NCI-H524 treated with DMSO at 0.1 percent for 48 hours (cell line): ENCODE results near the gene NEO1.

Experiments used
- DNase-seq: peaks from one replicate; lab custom pipeline; 2025; lab: John Stamatoyannopoulos, UW

The NEO1 gene

DNA sequence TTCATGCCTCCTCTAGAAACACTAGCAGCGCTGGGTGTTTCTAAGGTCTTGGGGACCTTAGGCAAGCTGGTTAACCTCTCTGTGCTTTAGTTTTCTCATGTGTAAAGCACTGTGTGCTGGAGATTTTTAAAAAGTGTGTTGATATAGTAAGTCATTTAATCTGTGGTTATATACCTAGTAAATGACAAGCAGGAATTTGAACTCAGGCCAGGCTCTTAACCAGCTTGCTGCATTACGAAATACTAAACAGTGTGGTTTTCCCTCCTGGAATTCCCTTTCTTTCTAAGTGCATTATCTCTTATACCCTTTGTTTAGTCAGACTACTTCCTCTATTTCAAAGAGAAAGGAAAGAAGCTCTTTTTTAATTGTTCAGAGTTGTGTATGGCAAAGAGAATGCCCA lies 26.5 kb downstream of the NEO1 start:
- DNase-seq: no peak

DNA sequence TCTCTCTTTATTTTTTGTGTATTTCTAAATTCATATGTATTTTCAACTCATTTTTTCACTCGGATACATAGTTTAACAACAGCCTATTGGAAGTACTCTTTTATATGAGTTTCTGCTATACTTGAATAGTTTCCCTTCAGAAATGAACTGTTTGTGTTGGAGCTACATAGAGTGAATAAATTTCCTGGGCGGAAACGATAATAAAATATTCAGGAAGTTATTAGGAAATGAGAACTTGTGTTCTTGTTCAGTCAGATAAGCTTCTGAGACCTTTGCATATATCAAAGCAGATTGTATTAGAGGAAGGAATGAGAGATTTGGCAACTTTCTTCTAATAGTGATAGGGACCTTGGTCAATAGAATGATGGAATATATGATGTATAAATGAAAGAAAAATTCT lies 27.3 kb downstream of the NEO1 start:
- no peak for DNase-seq

DNA sequence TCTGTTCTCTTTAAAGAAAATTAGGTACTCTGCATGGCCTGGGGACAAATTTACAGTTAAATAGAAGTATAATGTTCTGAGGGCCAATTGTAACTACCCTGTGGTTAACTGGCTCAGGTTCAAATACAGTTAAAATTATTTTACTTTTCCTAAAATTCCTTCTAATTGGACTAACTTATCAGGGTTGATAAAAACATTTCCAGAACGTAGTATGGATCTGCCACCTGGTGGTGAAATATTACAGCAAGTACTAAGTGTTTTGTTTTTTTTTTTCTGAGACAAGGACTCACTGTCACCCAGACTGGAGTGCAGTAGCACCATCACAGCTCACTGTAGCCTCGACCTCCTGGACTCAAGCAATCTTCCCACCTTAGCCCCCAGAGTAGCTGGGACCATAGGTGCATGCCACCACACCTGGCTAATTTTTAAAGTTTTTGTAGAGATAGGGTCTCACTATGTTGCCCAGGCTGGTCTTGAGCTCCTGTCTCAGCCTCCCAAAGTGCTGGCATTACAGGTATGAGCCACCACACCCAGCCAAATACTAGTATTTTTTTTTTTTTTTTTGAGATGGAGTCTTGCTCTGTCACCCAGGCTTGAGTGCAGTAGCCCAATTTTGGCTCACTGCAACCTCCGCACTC lies 29.2 kb downstream of the NEO1 start:
- DNase-seq: no peak

GRCh38 chr15:73082812-73083211 lies 30.5 kb downstream of the NEO1 start:
- no peak for DNase-seq

DNA sequence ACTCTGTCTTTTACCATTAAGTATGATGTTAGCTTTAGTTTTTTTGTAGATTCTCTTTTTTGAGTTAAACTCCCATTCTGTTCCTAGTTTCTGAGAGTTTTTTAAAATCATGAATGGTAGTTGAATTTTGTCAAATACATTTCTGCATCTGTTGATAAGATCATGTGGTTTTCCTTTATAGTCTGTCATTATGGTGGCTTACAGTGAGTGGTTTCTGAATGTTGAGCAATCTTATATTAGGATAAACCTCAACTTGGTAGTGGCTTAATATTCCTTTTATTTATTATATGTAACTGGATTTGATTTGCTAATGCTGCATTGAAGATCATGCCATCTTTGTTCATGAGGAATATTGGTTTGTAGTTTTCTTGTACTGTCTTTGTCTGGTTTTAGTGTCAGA lies 34.8 kb downstream of the NEO1 start:
- DNase-seq: no peak

GRCh38 chr15:73105064-73105463 lies 52.8 kb downstream of the NEO1 start:
- DNase-seq: no peak

DNA sequence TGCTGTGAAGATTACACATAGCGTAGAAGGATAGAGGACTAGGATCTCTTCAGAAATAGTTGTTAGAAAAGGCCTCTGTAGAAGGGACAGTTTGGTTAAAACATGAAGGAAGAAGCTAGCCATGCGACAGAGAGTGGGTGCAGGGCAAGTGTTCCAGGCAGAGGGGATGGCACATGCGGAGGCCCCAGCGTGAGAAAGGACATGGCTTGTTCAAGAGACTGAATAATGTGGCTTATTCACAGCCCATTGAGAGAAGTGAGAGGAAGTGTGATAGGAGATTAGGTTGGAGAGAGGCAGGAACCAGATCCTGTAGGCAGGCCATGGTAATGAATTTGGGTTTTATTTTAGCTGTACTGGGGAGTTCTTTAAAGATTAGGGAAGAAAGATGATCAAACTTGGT lies 56.4 kb downstream of the NEO1 start:
- DNase-seq: no peak

DNA sequence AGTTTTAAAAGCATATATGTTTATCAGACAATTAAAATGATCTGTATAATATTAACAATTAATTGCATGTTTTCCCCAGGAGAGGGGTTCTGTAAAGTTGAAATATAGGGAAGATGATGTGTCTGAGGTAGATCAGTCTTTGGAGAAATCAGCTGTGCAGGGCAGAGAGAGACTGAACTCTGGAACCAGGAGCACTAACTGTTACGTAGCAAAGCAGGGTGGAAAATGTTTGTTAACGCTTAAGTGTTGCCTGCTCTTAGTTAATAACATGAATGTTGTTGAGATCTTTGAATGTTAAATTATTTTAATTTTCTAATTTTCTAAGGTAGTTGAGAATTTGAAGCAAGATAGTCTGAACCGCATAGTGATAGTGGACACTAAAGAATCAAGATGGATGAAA lies 57.5 kb downstream of the NEO1 start:
- DNase-seq: no peak

DNA sequence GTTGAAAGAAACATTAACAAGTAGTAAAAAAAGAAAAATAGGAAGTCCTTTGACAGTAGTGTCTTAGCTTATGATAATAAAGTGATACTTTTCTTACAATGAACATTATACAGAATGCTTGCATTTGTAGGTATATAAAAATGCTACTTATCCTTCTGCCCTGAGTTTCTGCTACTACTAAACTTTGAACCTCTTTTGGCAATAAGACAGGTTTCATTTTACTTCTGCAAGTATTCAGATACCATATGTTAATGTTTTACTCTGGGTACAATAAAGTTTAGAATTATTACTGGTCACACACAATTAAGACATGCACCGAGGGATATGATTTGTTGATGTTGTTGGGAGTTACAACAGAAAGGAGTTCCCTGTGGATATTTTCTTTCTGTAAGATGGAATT lies 57.9 kb downstream of the NEO1 start:
- no peak for DNase-seq

DNA sequence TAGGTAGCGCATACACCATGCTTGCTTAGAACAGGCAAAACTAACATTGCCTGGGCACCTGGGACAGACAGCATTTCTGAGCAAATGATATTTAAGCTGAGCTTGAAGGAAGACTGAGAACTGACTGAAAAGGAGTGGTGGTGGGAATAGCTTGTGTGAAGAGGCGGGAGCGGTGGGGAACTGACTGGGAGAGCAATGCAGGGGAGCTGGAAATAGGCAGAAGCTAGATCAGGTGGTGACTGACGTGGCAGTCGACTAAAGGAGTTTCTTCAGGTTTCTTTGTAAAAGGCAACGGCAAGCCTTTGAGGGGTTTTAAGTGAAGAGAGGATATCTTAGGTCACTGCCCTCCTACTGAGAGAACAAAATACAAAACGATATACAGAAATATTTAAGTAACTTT lies 61.8 kb downstream of the NEO1 start:
- DNase-seq: no peak

GRCh38 chr15:73116164-73116563 lies 63.9 kb downstream of the NEO1 start:
- DNase-seq: no peak

DNA sequence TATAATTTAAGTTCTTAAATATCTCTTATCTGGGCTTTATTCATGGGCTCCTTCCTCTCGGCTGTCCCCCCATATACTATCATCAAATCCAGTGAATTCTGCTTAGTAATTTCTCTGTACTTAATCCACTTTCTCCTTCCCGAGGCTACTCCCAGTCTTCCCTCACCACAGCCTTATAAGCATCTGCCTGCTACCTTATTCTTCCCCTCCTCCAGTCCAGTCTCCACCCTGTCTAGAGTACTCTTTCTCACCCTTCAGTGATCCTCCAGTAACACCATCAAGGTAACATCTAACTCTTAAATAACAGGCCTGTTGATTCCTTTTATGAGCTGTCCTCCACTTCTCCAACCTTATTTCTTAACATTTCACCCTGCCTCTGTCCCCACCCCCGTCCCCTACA lies 65.8 kb downstream of the NEO1 start:
- DNase-seq: no peak

DNA sequence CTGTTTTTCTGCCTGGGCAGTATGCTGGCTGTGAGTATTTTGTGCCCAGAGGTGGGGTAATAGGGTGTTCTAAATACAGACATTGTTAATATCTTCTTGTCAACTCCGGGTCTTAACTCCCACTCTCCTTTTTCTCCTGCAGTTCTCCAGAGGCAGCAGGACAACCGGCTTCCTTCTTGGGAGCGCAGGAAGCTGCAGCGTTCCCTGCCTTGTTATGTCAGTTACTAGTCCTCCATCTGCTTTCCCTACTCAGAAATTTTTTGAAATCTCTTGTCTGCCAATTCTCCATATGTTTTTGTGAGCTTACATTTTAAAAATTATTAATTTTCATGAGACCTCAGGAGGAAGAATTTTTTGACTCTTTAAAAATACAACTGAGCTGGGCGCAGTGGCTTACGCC lies 67.2 kb downstream of the NEO1 start:
- DNase-seq: no peak

DNA sequence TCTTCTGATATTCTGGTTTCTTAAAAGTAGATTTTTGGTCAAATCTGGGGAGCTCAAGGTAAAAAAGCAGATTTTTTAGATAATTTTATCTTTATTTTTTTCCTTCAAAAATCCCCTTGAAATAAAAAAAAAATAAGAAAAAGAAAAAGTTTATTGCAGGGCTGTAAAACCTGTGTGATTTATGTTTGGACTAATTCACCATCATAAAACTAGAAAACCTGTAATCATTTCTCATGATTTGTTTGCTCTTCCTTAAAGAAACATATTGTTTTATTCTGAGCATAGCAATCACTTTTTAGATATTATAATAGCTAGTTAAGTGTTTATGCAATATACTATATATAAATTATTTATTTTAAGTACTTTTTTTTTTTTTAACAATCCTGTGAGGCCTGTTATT lies 68.0 kb downstream of the NEO1 start:
- DNase-seq: no peak

DNA sequence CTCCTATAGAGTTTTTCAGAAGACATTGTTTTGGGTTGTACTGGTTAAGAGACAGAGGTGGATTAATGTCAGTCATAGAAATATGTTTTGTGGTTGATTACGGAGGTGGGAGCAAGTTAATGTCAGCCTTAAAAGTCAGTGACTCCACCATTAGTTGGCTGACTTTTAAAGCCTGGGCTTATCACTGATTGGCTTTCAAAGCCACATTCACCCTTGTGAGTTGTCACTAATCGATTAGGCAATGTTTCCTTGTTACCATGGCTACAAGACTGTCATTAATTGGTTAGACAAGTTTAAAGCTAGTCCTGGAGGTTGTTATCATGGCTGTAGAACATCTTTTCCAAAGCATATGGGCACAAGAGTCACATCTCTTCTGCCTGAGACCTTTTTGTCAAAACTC lies 73.0 kb downstream of the NEO1 start:
- no peak for DNase-seq

DNA sequence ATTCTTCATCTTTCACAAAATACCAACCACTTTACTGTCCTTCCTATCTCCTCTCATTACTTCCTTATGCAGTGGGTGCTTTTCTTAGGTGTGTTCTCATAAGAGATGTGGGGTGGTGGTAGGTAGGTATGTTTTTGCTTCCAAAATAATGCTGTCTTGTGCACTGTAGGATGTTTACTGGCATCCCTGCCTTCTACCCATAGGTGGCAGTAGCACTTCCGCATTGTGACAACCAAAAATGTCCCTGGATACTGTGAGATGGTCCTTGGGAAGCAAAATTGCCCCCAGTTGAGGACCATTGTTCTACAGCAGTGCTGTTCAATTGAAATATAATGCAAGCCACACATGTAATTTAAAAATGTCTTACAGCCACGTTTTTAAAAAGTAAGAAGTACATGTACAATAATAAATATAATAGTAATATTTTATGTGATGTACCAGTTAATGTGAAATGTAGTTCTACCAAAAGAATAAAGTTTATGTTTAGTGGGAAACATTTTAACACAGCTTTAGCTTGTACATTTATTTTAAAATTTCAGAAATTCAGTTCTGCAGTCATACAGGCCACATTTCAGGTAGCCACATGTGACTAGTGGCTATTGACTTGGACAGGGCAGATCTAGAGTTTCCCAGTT lies 75.2 kb downstream of the NEO1 start:
- no peak for DNase-seq

GRCh38 chr15:73130830-73131229 lies 78.6 kb downstream of the NEO1 start:
- DNase-seq: no peak

DNA sequence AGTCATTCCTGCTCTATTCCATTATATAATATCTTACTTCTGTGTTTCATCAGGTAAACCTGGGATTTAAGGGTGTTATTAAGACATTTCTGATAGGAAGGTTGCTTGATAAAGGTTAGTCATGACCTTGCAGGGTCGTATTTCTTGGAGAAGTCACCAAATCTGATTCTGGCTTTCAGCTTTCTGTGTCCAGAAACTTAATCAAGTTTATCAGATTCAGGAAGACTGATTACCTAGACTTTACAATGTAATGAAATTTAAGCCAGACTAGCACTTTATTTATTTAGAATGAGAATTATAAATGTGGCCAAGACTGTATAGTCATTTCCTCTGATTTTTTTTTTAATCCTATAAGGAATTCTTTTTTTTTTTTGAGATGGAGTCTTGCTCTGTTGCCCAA lies 81.9 kb downstream of the NEO1 start:
- no peak for DNase-seq

GRCh38 chr15:73139041-73139743 lies 86.9 kb downstream of the NEO1 start:
- no peak for DNase-seq

DNA sequence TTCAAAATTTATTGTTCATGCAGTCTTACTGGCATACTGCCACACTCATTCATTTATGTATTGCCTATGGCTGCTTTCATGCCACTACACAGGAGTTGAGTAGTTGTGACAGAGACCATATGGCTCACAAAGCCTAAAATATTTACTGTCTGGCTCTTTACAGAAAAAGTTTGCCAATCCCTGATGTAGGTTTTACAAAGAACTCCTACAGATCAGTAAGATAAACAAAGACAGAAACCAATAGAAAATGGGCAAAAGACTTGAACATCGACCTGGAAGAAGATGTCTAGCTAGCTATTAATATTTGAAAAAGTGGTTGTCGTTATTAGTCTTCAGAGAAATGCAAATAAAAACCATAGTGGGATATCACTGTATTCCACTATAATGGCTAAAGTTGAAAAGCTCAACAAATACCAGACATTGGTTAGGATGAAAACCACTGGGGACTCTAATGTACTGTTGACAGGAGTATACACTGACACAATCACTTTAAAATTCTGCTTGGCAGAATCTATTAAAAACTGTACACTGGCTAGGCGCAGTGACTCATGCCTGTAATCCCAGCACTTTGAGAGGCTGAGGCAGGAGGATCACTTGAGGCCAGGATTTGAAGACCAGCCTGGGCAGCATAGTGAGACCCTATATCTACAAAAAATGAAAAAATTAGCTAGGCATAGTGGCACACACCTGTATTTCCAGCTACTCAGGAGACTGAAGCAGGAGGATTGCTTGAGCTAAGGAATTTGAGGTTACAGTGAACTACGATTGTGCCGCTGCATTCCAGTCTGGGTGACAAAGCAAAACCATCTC lies 87.7 kb downstream of the NEO1 start:
- no peak for DNase-seq

- no peak for DNase-seq
Measured at GRCh38 chr15:73141216-73141900, 89.1 kb downstream of the NEO1 start.
